Lung (tissue), 12 donors: ENCODE measurements around the gene TPD52L2. TPM values are rescaled to one million over a fixed set of nuclear protein-coding genes. Genes with fewer than 3 reads are reported as not detected.

Experiments
- ATAC-seq: fragments of 200-7000 bp; cut with Tn5 transposase; one replicate; pipeline ENCODE4 v1.9.1; 2020; ENCODE audit warnings: moderate number of reproducible peaks; ENCODE audit not compliant: insufficient read depth, low FRiP score
- DNase-seq, 3 donors: peaks; one replicate each; pipeline ENCODE4 v3.0.0-alpha.2; 2013 to 2017
- H3K27ac ChIP-seq, 2 donors: one replicate each; pipeline ENCODE4 v1.5.1; 2013; ENCODE audit warnings: mild to moderate bottlenecking in 2 of 2, moderate library complexity in 2 of 2, control low read depth in 1 of 2, inconsistent platforms in 1 of 2, low read depth in 1 of 2, low read length in 1 of 2
- H3K27me3 ChIP-seq, 3 donors: one replicate each; pipeline ENCODE4 v1.5.1; 2013; ENCODE audit warnings: low read length in 2 of 3; ENCODE audit not compliant: control insufficient read depth in 3 of 3, insufficient read depth in 3 of 3
- H3K36me3 ChIP-seq, 4 donors: one replicate each; pipeline ENCODE4 v1.5.1; 2013; ENCODE audit warnings: low read length in 4 of 4, mild to moderate bottlenecking in 1 of 4, moderate library complexity in 1 of 4; ENCODE audit not compliant: control insufficient read depth in 4 of 4, insufficient read depth in 4 of 4
- H3K4me1 ChIP-seq, 5 donors: one replicate each; pipeline ENCODE4 v1.5.1; 2013; ENCODE audit warnings: low read length in 5 of 5, mild to moderate bottlenecking in 2 of 5, moderate library complexity in 1 of 5; ENCODE audit not compliant: control insufficient read depth in 5 of 5, insufficient read depth in 5 of 5
- H3K4me3 ChIP-seq: one replicate; pipeline ENCODE4 v1.5.1; 2013; ENCODE audit warnings: mild to moderate bottlenecking, control low read depth, moderate library complexity
- H3K9ac ChIP-seq, 2 donors: one replicate each; pipeline ENCODE4 v1.5.1; 2013; ENCODE audit warnings: low read length in 2 of 2, control low read depth in 1 of 2; ENCODE audit not compliant: insufficient read depth in 1 of 2
- H3K9me3 ChIP-seq, 4 donors: one replicate each; pipeline ENCODE4 v1.5.1; 2013; ENCODE audit warnings: low read length in 3 of 4, mild to moderate bottlenecking in 1 of 4, moderate library complexity in 1 of 4; ENCODE audit not compliant: control insufficient read depth in 4 of 4, insufficient read depth in 3 of 4
- CTCF ChIP-seq: IDR thresholded peaks from 2 replicates; pipeline ENCODE4 v1.5.1; 2012; ENCODE audit warnings: mild to moderate bottlenecking; ENCODE audit errors: control extremely low read depth, extremely low read depth
- WGBS, 2 donors: extraction: QIAGEN DNeasy Blood & Tissue Kit; methylation state at CpG; one replicate each; pipeline ENCODE4 v1.1.7; 2013; 5-methylcytosine and 5-hydroxymethylcytosine counted together
- polyA plus RNA-seq, 2 donors: library from polyadenylated mRNA; stranded (reverse); fragments of 200-250 nt; gene quantifications; one replicate each; pipeline ENCODE4 v1.2.1, GENCODE V29; 2013
- total RNA-seq, 2 donors: library from RNA; depleted of rRNA in 1 of 2; stranded (reverse); fragments of >200 nt in 1 of 2; gene quantifications; one replicate each; pipeline ENCODE4 v1.2.1, GENCODE V29; 2014 to 2021
- donor health status: control.
- donor health status: control.
- donor health status: Bipolar disorder and iron deficiency.
- donor health status: healthy.
- donor health status: DM: yes; HTN: yes; CAD: no.

Gene TPD52L2
- total and polyA plus RNA-seq, 4 donors = 66.2 to 130 (median 79.3) TPM

- DNase-seq = no peak
- H3K36me3 ChIP-seq = peaks cover 0 to 13% (median 3%) of the 10 kb centered on the region in 4 donors
- H3K4me3 ChIP-seq = no peak overlapping the region
- 96 to 98% methylated on average over 92 to 95 of the region's 95 CpGs for WGBS, 2 donors
- no peaks in the 10 kb centered on the region for H3K27me3 ChIP-seq
- peaks cover 0 to 36% (median 21%) of the 10 kb centered on the region in 5 donors for H3K4me1 ChIP-seq
- no peak overlapping the region for H3K9ac ChIP-seq
- H3K27ac ChIP-seq = no peak overlapping the region
- no peaks in the 10 kb centered on the region for H3K9me3 ChIP-seq
- ATAC-seq = no peak
- TF ChIP-seq CTCF = no peak
Observed at GRCh38 chr20:63861981-63862901, 2.8 kb upstream of the TPD52L2 start.

GRCh38 chr20:63863021-63863797 is 1.9 kb upstream of the TPD52L2 start:
- peak overlapping the region; percentile 1 for H3K4me3 ChIP-seq
- TF ChIP-seq CTCF = no peak
- peak overlapping the region in 1 of 2 donors; percentile 95 for H3K27ac ChIP-seq
- no peak for ATAC-seq
- peaks cover 0 to 27% (median 12%) of the 10 kb centered on the region in 5 donors for H3K4me1 ChIP-seq
- WGBS, 2 donors = 84 to 90% methylated on average over 18 of the region's 18 CpGs
- H3K36me3 ChIP-seq = peaks cover 0 to 13% (median 3%) of the 10 kb centered on the region in 4 donors
- H3K27me3 ChIP-seq = no peaks in the 10 kb centered on the region
- no peak for DNase-seq
- H3K9ac ChIP-seq = no peak overlapping the region
- no peaks in the 10 kb centered on the region for H3K9me3 ChIP-seq

- peak overlapping the region; percentile 74 to 95 for H3K27ac ChIP-seq
- H3K36me3 ChIP-seq = peaks cover 2 to 15% (median 6%) of the 10 kb centered on the region in 4 donors
- WGBS, 2 donors = 2 to 4% methylated on average over 38 of the region's 38 CpGs
- peak; percentile 72 for TF ChIP-seq CTCF
- peak; percentile 74 to 88 (median 80) for DNase-seq
- H3K9ac ChIP-seq = peak overlapping the region; percentile 56 to 76
- H3K4me1 ChIP-seq = peaks cover 0 to 19% (median 4%) of the 10 kb centered on the region in 5 donors
- H3K27me3 ChIP-seq = no peaks in the 10 kb centered on the region
- peak overlapping the region; percentile 25 for H3K4me3 ChIP-seq
- H3K9me3 ChIP-seq = no peaks in the 10 kb centered on the region
- ATAC-seq = peak; percentile 82
Observed at GRCh38 chr20:63863798-63864544, 1.1 kb upstream of the TPD52L2 start.
